ENCODE results near the gene TOB2. TPM values are rescaled to one million over a fixed set of nuclear protein-coding genes. Genes with fewer than 3 reads are reported as not detected.
"Not testable (repeated sequence)": the region's sequence is repeated elsewhere in the genome, so short reads cannot be mapped to it uniquely, and the experiment has no call there.

The TOB2 gene
- total RNA-seq, 2 donors from 2014 or later = 30.8 to 44.0 TPM

DNA sequence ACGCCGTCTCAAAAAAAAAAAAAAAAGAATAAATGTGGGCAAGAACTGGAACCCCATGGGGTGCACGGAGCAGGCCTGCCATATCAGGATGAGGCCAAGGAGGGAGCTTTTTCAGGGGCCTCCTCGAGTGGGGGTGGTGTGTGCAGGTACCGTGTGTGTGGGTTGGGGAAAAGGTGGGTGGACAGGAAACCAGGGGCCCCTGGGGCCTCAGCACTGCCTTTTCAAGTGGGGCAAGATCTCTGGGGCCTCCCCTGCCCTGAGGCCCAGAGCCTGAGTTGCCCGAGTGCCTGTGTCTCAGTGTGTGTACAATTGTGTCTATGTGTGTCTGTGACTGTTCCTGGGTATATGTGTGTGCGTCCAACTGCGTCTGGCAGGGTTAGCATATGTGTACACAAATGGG is 41.0 kb downstream of the TOB2 start:
- Mint-ChIP-seq H3K27me3 (no peaks in the 10 kb centered on the region), H3K4me3 (peak overlapping the region; percentile 31), H3K27ac (no peak overlapping the region), H3K36me3 (ENCODE audit: low read depth) (no peaks in the 10 kb centered on the region), H3K4me1 (peaks cover 6% of the 10 kb centered on the region)
- DNase-seq (no peak), ATAC-seq (no peak)
- no peaks in the 10 kb centered on the region for H3K9me3 ChIP-seq (ENCODE audit: control insufficient read depth, low read length, poor library complexity, severe bottlenecking)

DNA sequence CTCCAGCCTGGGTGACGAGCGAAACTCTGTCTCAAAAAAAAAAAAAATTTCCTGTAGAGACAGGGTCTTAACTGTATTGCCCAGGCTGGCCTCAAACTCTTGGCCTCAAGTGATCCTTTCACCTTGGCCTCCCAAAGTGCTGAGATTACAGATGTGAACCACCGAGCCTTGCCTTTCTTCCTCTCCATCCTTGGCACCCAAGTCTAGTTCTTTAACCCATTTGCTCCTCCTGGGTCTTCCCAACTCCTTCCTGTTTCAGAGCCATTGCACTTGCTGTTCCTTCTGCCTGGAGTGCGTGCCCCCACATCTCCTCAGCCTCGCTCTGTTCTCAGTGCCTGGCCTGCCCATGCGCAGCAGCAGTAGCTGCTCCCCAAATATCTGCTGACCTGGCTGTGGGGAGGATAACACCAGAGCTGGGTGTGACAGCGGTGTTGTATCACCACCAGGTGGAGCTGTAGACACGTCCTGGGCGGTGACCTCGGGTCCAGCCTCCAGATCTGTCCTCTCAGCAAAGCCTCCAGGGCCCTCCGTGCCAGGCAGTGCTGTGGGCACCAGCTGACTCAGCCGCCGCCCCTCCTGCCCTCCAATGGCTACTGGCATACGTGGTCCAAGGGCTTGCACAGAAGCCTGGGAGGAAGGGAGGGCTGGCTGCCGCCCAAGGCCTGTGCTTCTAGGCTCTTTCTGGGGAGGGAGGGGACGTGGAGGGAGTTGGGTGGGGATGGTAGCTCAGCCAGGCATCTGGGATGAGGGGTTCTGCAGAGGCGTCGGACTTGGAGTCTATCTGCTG is 42.9 kb downstream of the TOB2 start:
- Mint-ChIP-seq H3K4me3 (no peak overlapping the region), H3K27me3 (no peaks in the 10 kb centered on the region), H3K27ac (no peak overlapping the region), H3K36me3 (ENCODE audit: low read depth) (no peaks in the 10 kb centered on the region), H3K4me1 (peaks cover 3% of the 10 kb centered on the region)
- DNase-seq = peak; percentile 58 to 75 (median 67)
- H3K9me3 ChIP-seq (ENCODE audit: control insufficient read depth, low read length, poor library complexity, severe bottlenecking) = no peaks in the 10 kb centered on the region
- ATAC-seq = peak; percentile 99

DNA sequence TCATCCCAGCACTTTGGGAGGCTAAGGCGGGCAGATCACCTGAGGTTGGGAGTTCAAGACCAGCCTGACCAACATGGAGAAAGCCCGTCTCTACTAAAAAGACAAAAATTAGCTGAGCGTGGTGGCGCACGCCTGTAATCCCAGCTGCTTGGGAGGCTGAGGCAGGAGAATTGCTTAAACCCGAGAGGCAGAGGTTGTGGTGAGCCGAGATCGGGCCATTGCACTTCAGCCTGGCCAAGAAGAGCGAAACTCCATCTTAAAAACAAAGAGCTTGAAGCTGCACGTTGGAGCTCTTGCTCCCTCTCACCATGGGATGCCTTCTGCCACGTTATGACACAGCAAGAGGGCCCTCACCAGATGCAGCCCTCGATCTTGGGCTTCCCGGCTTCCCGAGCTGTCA is 43.8 kb downstream of the TOB2 start:
- H3K9me3 ChIP-seq (ENCODE audit: control insufficient read depth, low read length, poor library complexity, severe bottlenecking); H3K27ac Mint-ChIP-seq; ATAC-seq; H3K4me1 Mint-ChIP-seq; H3K36me3 Mint-ChIP-seq (ENCODE audit: low read depth); H3K27me3 Mint-ChIP-seq; DNase-seq; H3K4me3 Mint-ChIP-seq: not testable (repeated sequence)

DNA sequence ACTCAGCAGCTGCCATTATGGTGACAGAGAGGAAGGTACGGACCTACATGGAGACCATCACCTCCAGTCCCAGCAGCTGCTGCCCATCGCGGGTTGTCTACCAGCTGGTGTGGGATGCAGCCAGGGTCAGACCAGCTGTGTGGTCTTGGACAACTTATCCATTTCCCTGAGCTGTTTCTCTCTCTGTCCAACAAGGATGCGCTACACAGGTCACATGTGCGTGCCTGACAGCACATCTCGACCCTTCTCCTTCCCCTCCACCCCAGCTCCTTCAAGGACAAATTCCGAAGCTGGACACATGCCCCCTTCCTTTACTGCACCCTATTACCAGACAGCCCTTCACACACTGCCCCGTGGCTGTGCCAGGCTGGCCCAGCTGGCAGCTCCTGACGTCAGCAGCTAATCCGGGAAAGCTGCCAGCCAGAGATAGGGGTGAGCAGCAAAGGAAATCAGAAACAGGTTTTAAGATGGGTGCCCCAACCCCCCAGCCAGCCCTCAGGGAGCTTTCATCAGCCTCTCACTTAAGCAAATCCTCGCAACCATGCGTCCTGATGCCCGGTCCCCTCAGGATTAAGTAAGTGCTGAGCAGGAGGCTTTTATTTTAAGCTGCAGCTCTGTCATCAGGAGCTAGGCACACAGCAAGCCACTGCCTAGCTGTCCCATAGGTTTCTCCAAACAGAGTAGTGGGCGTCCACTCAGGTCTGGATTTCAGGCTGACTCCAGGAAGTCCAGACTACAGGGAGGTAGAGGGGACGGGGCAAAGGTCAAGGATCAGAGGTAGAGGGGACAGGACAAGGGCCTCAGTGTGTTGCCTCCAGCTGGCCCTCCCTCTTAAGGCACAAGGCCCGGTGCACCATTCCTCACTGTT is 44.6 kb downstream of the TOB2 start:
- no peak for DNase-seq
- no peaks in the 10 kb centered on the region for H3K9me3 ChIP-seq (ENCODE audit: control insufficient read depth, low read length, poor library complexity, severe bottlenecking)
- Mint-ChIP-seq H3K4me1 (peaks cover 3% of the 10 kb centered on the region), H3K27ac (no peak overlapping the region), H3K36me3 (ENCODE audit: low read depth) (no peaks in the 10 kb centered on the region), H3K4me3 (no peak overlapping the region), H3K27me3 (no peaks in the 10 kb centered on the region)
- ATAC-seq = no peak

DNA sequence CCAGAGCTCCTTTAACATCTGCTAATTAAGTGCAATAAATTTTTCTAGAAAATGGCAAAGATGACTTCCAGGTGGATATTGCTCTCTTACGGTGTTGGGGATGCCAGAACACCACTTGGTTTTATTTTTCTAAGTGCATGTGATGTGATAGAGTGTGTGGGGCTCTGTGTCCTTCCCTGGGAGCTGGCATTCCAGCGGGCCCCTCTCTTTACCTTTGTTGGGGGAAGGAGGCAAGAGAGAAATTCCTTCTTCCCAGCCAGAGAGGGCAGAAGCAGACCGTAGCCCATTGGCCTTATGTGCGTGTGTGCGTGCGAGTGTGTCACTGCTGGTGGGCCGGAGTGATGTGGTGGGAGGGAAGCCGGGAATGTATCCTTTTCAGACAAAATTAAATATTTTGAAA is 47.7 kb downstream of the TOB2 start:
- DNase-seq = no peak
- no peak for ATAC-seq
- H3K4me1 Mint-ChIP-seq = peaks cover 3% of the 10 kb centered on the region
- no peaks in the 10 kb centered on the region for H3K36me3 Mint-ChIP-seq (ENCODE audit: low read depth)
- H3K4me3 Mint-ChIP-seq = no peak overlapping the region
- H3K27ac Mint-ChIP-seq = no peak overlapping the region
- no peaks in the 10 kb centered on the region for H3K27me3 Mint-ChIP-seq
- H3K9me3 ChIP-seq (ENCODE audit: control insufficient read depth, low read length, poor library complexity, severe bottlenecking) = no peaks in the 10 kb centered on the region

DNA sequence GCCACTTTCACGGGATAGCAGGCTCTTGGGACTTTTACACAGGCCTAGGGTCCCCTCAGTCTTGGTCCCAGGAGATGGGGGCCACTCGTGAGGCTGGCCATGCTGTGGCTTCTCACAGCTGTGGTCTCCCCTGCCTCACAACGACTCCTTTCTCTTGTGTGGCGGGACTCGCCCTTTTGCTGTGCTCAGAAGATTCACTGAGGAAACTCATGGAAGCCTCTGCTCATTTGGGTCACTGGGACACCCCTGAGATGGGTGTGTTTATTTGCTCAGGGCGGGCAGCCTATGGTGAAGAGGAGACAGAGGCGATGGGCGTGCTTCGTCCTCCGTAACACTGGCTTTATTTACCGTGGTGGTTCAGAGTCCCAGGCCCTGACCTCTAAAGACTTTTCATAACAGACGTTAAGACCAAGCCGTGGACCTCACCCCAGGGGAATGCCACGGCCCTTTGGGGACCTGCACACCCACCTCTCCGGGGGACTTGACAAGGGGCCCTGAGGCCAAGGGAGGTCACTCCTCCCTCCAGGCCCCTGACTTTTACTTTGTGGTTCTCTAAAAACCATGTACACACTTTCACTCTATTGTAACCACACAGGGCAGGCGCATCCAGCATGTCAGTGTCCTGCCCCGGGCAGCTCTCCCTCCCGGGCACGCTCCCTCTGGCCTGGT is 49.3 kb downstream of the TOB2 start:
- Mint-ChIP-seq H3K27ac (no peak overlapping the region), H3K4me1 (no peaks in the 10 kb centered on the region), H3K36me3 (ENCODE audit: low read depth) (no peaks in the 10 kb centered on the region), H3K27me3 (no peaks in the 10 kb centered on the region), H3K4me3 (no peak overlapping the region)
- ATAC-seq (no peak), DNase-seq (no peak)
- H3K9me3 ChIP-seq (ENCODE audit: control insufficient read depth, low read length, poor library complexity, severe bottlenecking) = no peaks in the 10 kb centered on the region

DNA sequence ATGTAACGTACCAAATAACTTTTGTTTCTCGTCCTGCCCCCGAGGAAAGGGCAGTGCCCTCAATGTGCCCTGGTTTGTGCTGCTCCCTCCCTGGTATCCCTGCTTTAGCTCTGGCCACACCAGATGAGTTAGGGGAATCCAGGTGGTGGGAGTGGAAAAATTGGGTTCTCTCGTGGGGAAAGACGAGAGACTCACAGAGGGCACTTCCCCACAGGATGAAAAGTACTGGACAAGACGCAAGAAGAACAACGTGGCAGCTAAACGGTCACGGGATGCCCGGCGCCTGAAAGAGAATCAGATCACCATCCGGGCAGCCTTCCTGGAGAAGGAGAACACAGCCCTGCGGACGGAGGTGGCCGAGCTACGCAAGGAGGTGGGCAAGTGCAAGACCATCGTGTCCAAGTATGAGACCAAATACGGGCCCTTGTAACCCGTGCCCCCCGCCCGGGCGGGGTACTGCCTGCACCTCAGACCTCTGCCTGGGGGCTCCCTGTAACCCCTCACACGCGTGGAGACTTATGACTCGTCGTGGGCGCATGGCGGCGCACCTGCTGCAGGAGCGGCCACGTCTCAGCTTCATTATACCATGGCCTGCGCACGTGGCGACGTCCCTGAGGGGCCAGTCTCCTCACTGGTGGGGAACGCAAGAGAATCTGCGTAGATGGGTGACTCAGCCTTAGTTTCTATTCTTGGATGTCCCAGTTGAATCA is 50.9 kb downstream of the TOB2 start:
- Mint-ChIP-seq H3K4me3 (no peak overlapping the region), H3K27me3 (no peaks in the 10 kb centered on the region)

DNA sequence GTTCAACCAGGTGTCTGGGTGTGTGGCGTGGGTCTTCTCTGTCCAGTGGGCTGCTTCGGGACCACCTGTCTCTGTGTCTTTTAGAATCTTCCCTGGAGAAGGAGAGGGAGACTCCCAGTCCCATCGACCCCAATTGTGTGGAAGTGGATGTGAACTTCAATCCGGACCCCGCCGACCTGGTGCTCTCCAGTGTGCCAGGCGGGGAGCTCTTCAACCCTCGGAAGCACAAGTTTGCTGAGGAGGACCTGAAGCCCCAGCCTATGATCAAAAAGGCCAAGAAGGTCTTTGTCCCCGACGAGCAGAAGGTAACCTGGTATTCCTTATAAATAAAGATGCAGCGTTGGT is 52.6 kb downstream of the TOB2 start:
- H3K36me3 Mint-ChIP-seq (ENCODE audit: low read depth) = no peaks in the 10 kb centered on the region

More for the DNA sequence above, 50.9 kb downstream of the TOB2 start:
- Mint-ChIP-seq H3K27ac (no peak overlapping the region), H3K36me3 (ENCODE audit: low read depth) (no peaks in the 10 kb centered on the region), H3K4me1 (no peaks in the 10 kb centered on the region)
- no peaks in the 10 kb centered on the region for H3K9me3 ChIP-seq (ENCODE audit: control insufficient read depth, low read length, poor library complexity, severe bottlenecking)
- no peak for ATAC-seq
- no peak for DNase-seq

DNA sequence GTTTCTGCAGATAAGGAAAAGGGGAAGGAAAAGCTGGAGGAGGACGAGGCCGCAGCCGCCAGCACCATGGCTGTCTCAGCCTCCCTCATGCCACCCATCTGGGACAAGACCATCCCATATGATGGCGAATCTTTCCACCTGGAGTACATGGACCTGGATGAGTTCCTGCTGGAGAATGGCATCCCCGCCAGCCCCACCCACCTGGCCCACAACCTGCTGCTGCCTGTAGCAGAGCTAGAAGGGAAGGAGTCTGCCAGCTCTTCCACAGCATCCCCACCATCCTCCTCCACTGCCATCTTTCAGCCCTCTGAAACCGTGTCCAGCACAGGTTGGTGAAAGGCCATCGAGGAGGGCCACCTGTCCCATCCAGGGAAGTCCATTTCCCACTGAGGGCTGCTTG is 59.3 kb downstream of the TOB2 start:
- DNase-seq (no peak), ATAC-seq (no peak)
- H3K9me3 ChIP-seq (ENCODE audit: control insufficient read depth, low read length, poor library complexity, severe bottlenecking) = no peaks in the 10 kb centered on the region
- Mint-ChIP-seq H3K4me3 (no peak overlapping the region), H3K36me3 (ENCODE audit: low read depth) (no peaks in the 10 kb centered on the region), H3K27ac (no peak overlapping the region), H3K27me3 (no peaks in the 10 kb centered on the region), H3K4me1 (peaks cover 6% of the 10 kb centered on the region)

More for the DNA sequence above, 52.6 kb downstream of the TOB2 start:
- no peaks in the 10 kb centered on the region for H3K27me3 Mint-ChIP-seq
- no peaks in the 10 kb centered on the region for H3K9me3 ChIP-seq (ENCODE audit: control insufficient read depth, low read length, poor library complexity, severe bottlenecking)
- no peak for DNase-seq
- no peak overlapping the region for H3K27ac Mint-ChIP-seq
- no peaks in the 10 kb centered on the region for H3K4me1 Mint-ChIP-seq
- H3K4me3 Mint-ChIP-seq = no peak overlapping the region
- no peak for ATAC-seq

DNA sequence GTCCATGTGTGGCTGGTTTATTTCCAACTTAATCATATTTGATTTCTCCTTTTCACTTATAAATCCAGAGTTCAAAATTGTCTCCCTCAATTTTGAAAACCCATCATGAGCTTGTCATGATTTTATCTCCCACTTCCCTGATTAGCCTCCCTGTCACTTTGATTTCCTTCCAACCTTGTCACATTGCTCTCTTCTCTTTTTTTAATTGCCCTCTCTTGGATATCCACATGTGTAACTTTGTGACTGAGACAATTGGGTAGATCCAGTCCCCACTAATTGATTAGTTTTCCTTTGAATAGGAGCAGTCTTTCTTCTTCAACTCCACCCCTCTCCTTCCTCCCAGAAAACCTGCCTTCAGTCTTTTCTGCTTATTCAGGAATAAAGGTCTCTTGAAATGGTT is 62.5 kb downstream of the TOB2 start:
- Mint-ChIP-seq H3K27ac (no peak overlapping the region), H3K27me3 (no peaks in the 10 kb centered on the region), H3K4me3 (no peak overlapping the region), H3K4me1 (peaks cover 12% of the 10 kb centered on the region), H3K36me3 (ENCODE audit: low read depth) (no peaks in the 10 kb centered on the region)
- DNase-seq = no peak
- no peak for ATAC-seq
- H3K9me3 ChIP-seq (ENCODE audit: control insufficient read depth, low read length, poor library complexity, severe bottlenecking) = no peaks in the 10 kb centered on the region

All from T-helper 17 cell (primary cell).